HEK293 (cell line): ENCODE results near the gene NPVF.

Source experiments
- CTCF ChIA-PET: fragments of 350-600 bp; formaldehyde crosslinking; extraction: SDS; loops from one replicate; lab custom pipeline; 2021; ENCODE audit warnings: antibody characterized with exemption; lab: Yijun Ruan, JAX
- POLR2A ChIA-PET: fragments of 300-600 bp; formaldehyde crosslinking; extraction: SDS; loops from one replicate; lab custom pipeline; 2020; ENCODE audit warnings: antibody characterized with exemption, inconsistent platforms; lab: Yijun Ruan, JAX
- H3K27ac ChIP-seq: fragments of 200-500 bp; sonication (Bioruptor generic); 2 replicates; pipeline ENCODE4 v1.5.1; 2014; ENCODE audit warnings: low read depth, low read length, control low read depth, inconsistent platforms; ENCODE audit errors: extremely low read depth
- H3K36me3 ChIP-seq, 2 experiments: fragments of 200-500 bp in 1 of 2; sonication (Bioruptor generic) in 1 of 2; 1 replicate in 1 of 2; 2 replicates in 1 of 2; pipeline ENCODE4 v1.5.1; 2014 to 2017; ENCODE audit warnings: inconsistent platforms in 2 of 2, low read length in 2 of 2; ENCODE audit not compliant: control insufficient read depth in 2 of 2, insufficient read depth in 1 of 2
- H3K4me1 ChIP-seq: fragments of 200-500 bp; sonication (Bioruptor generic); 2 replicates; pipeline ENCODE4 v1.5.1; 2014; ENCODE audit warnings: mild to moderate bottlenecking, low read length, inconsistent platforms; ENCODE audit not compliant: control insufficient read depth, insufficient read depth
- H3K4me3 ChIP-seq: 2 replicates; pipeline ENCODE4 v1.5.1; 2011; ENCODE audit warnings: low read depth, mild to moderate bottlenecking, control low read depth, low read length, moderate library complexity
- H3K9me3 ChIP-seq: fragments of 200-500 bp; sonication (Bioruptor generic); 2 replicates; pipeline ENCODE4 v1.5.1; 2014; ENCODE audit warnings: low read depth, low read length, inconsistent platforms; ENCODE audit not compliant: control insufficient read depth, insufficient read depth
- HOXC10 ChIP-seq: sonication (generic); formaldehyde crosslinking; IDR thresholded peaks from 2 replicates; pipeline ENCODE4 v1.8.1; 2023; ENCODE audit warnings: mild to moderate bottlenecking, missing genetic modification reagents
- KLF16 ChIP-seq: fragments of 450-650 bp; formaldehyde crosslinking; IDR thresholded peaks from 2 replicates; pipeline ENCODE4 v1.5.1; 2017; ENCODE audit warnings: missing biosample characterization, missing genetic modification characterization
- KLF17 ChIP-seq: fragments of 450-650 bp; formaldehyde crosslinking; IDR thresholded peaks from 2 replicates; pipeline ENCODE4 v1.5.1; 2016; ENCODE audit warnings: missing biosample characterization, missing genetic modification characterization
- OVOL3 ChIP-seq: fragments of 450-650 bp; formaldehyde crosslinking; IDR thresholded peaks from 2 replicates; pipeline ENCODE4 v1.5.1; 2016; ENCODE audit warnings: missing biosample characterization, missing genetic modification characterization
- SCRT1 ChIP-seq: fragments of 450-650 bp; formaldehyde crosslinking; IDR thresholded peaks from 2 replicates; pipeline ENCODE4 v1.5.1; 2016; ENCODE audit warnings: missing biosample characterization, missing genetic modification characterization, borderline replicate concordance
- YY1 ChIP-seq: fragments of 450-650 bp; formaldehyde crosslinking; IDR thresholded peaks from 2 replicates; pipeline ENCODE4 v1.5.1; 2018; ENCODE audit warnings: missing biosample characterization, missing genetic modification characterization
- ZBTB11 ChIP-seq: fragments of 450-650 bp; formaldehyde crosslinking; conservative IDR thresholded peaks from 2 replicates; pipeline ENCODE4 v1.5.1; 2016; ENCODE audit warnings: low read depth, missing biosample characterization, missing genetic modification characterization
- ZBTB17 ChIP-seq: fragments of 450-650 bp; formaldehyde crosslinking; IDR thresholded peaks from 2 replicates; pipeline ENCODE4 v1.5.1; 2016; ENCODE audit warnings: missing biosample characterization, missing genetic modification characterization
- ZFP37 ChIP-seq: fragments of 450-650 bp; formaldehyde crosslinking; IDR thresholded peaks from 2 replicates; pipeline ENCODE4 v1.5.1; 2016; ENCODE audit warnings: missing biosample characterization, missing genetic modification characterization
- ZNF175 ChIP-seq: fragments of 450-650 bp; formaldehyde crosslinking; IDR thresholded peaks from 2 replicates; pipeline ENCODE4 v1.5.1; 2016; ENCODE audit warnings: missing biosample characterization, missing genetic modification characterization
- ZNF24 ChIP-seq: fragments of 450-650 bp; formaldehyde crosslinking; IDR thresholded peaks from 2 replicates; pipeline ENCODE4 v1.5.1; 2016; ENCODE audit warnings: missing biosample characterization, missing genetic modification characterization
- ZNF248 ChIP-seq: fragments of 450-650 bp; formaldehyde crosslinking; IDR thresholded peaks from 2 replicates; pipeline ENCODE4 v1.5.1; 2017; ENCODE audit warnings: missing biosample characterization, missing genetic modification characterization
- ZNF335 ChIP-seq: fragments of 450-650 bp; formaldehyde crosslinking; conservative IDR thresholded peaks from 2 replicates; pipeline ENCODE4 v1.5.1; 2016; ENCODE audit warnings: missing biosample characterization, missing genetic modification characterization
- ZNF362 ChIP-seq: fragments of 450-650 bp; formaldehyde crosslinking; IDR thresholded peaks from 2 replicates; pipeline ENCODE4 v1.5.1; 2016; ENCODE audit warnings: missing biosample characterization, missing genetic modification characterization
- ZNF416 ChIP-seq: fragments of 450-650 bp; formaldehyde crosslinking; IDR thresholded peaks from 2 replicates; pipeline ENCODE4 v1.5.1; 2016; ENCODE audit warnings: missing biosample characterization, missing genetic modification characterization
- ZNF558 ChIP-seq: fragments of 450-650 bp; formaldehyde crosslinking; IDR thresholded peaks from 2 replicates; pipeline ENCODE4 v1.5.1; 2016; ENCODE audit warnings: missing biosample characterization, missing genetic modification characterization
- ZNF623 ChIP-seq: fragments of 450-650 bp; formaldehyde crosslinking; IDR thresholded peaks from 2 replicates; pipeline ENCODE4 v1.5.1; 2016; ENCODE audit warnings: missing biosample characterization, missing genetic modification characterization
- ZNF677 ChIP-seq: fragments of 450-650 bp; IDR thresholded peaks from 2 replicates; pipeline ENCODE4 v1.5.0; 2018; ENCODE audit warnings: missing biosample characterization, mild to moderate bottlenecking, missing genetic modification characterization, moderate library complexity
- ZNF747 ChIP-seq: fragments of 450-650 bp; formaldehyde crosslinking; IDR thresholded peaks from 2 replicates; pipeline ENCODE4 v1.5.1; 2016; ENCODE audit warnings: missing biosample characterization, missing genetic modification characterization
- ZNF76 ChIP-seq: fragments of 450-650 bp; formaldehyde crosslinking; IDR thresholded peaks from 2 replicates; pipeline ENCODE4; 2016; ENCODE audit warnings: low read depth, missing biosample characterization, missing genetic modification characterization, borderline replicate concordance
- ZSCAN30 ChIP-seq: fragments of 450-650 bp; IDR thresholded peaks from 2 replicates; pipeline ENCODE4 v1.5.1; 2018; ENCODE audit warnings: missing biosample characterization, mild to moderate bottlenecking, missing genetic modification characterization, moderate library complexity
- TF ChIP-seq, protein P1 (sequence below): fragments of 450-650 bp; formaldehyde crosslinking; IDR thresholded peaks from 2 replicates; pipeline ENCODE4 v1.5.1; 2016; ENCODE audit warnings: missing biosample characterization, missing genetic modification characterization

The NPVF gene

GRCh38 chr7:25181532-25181931, 46.8 kb downstream of the NPVF start:
- no peaks in the 10 kb centered on the region for H3K9me3 ChIP-seq
- CTCF ChIA-PET, result interaction anchor here (0.9 to 1.2 kb wide), 3 partner anchors 10 to 13 kb away, joined by 3 to 4 read pairs (median 3); no protein-coding TSS in a partner anchor
- POLR2A ChIA-PET, result no interaction called here
- no peak for TF ChIP-seq ZNF76 (tag by site-specific recombination)
- no peak for TF ChIP-seq ZNF362 (tag by site-specific recombination)
- no peak for TF ChIP-seq ZNF747
- no peak for TF ChIP-seq ZNF175 (tag by site-specific recombination)
- no peak for TF ChIP-seq ZBTB17 (tag by site-specific recombination)
- no peak for TF ChIP-seq OVOL3 (tag by site-specific recombination)
- TF ChIP-seq ZNF335 (tag by site-specific recombination), result no peak
- TF ChIP-seq ZSCAN30 (tag by site-specific recombination), result no peak
- TF ChIP-seq ZFP37 (tag by site-specific recombination), result no peak
- TF ChIP-seq SCRT1 (tag by site-specific recombination), result no peak
- no peak for TF ChIP-seq ZNF677 (tag by site-specific recombination)
- H3K36me3 ChIP-seq, result peaks cover 4 to 5% of the 10 kb centered on the region in 2 experiments; a peak in 2 of 3 replicates
- no peak overlapping the region for H3K4me3 ChIP-seq
- H3K4me1 ChIP-seq, result 0 out of 2 replicates have a peak, but pooled peaks cover 3% of the 10 kb centered on the region
- no peak overlapping the region for H3K27ac ChIP-seq

- TF ChIP-seq KLF16 (no peak), ZNF248 (no peak), ZNF24 (no peak), KLF17 (tag by site-specific recombination) (no peak), ZNF623 (no peak), ZBTB11 (tag by site-specific recombination) (no peak), HOXC10 (CRISPR knock-in tag) (no peak), YY1 (tag by site-specific recombination) (no peak), ZNF416 (tag by site-specific recombination) (no peak), ZNF558 (tag by site-specific recombination) (no peak)
- TF ChIP-seq, protein P1, sequence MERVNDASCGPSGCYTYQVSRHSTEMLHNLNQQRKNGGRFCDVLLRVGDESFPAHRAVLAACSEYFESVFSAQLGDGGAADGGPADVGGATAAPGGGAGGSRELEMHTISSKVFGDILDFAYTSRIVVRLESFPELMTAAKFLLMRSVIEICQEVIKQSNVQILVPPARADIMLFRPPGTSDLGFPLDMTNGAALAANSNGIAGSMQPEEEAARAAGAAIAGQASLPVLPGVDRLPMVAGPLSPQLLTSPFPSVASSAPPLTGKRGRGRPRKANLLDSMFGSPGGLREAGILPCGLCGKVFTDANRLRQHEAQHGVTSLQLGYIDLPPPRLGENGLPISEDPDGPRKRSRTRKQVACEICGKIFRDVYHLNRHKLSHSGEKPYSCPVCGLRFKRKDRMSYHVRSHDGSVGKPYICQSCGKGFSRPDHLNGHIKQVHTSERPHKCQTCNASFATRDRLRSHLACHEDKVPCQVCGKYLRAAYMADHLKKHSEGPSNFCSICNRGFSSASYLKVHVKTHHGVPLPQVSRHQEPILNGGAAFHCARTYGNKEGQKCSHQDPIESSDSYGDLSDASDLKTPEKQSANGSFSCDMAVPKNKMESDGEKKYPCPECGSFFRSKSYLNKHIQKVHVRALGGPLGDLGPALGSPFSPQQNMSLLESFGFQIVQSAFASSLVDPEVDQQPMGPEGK (tag by site-specific recombination), result no peak
- Histone ChIP-seq H3K4me1 (0 out of 2 replicates have a peak, but pooled peaks cover 3% of the 10 kb centered on the region), H3K9me3 (no peaks in the 10 kb centered on the region), H3K4me3 (no peak overlapping the region), H3K36me3 (peaks cover 4 to 5% of the 10 kb centered on the region in 2 experiments; a peak in 2 of 3 replicates), H3K27ac (no peak overlapping the region)
- CTCF ChIA-PET, result interaction anchor here (0.6 to 1.6 kb wide), 17 partner anchors 8 to 244 kb away, joined by 3 to 8 read pairs (median 3); no protein-coding TSS in a partner anchor
- POLR2A ChIA-PET, result interaction anchor here (1.1 to 2.1 kb wide), 3 partner anchors 10 to 1327 kb away, joined by 3 to 34 read pairs (median 8); partner anchors contain the start of gene CYCS
Observed at GRCh38 chr7:25180946-25181345, 47.3 kb downstream of the NPVF start.
